Astrocyte (in vitro differentiated cells and primary cell): ENCODE data around the gene TBX4.

Experiments
- EZH2 ChIP-seq: IDR thresholded peaks from 2 replicates; pipeline ENCODE4 v1.6.1; 2012; ENCODE audit warnings: mild to moderate bottlenecking, low read length, inconsistent platforms; ENCODE audit not compliant: insufficient read depth
- TF ChIP-seq, protein P1 (sequence below): IDR thresholded peaks from 2 replicates; pipeline ENCODE4 v1.5.1; 2011; ENCODE audit warnings: low read depth, mild to moderate bottlenecking, inconsistent platforms, low read length, moderate library complexity; ENCODE audit not compliant: insufficient read depth

DNA sequence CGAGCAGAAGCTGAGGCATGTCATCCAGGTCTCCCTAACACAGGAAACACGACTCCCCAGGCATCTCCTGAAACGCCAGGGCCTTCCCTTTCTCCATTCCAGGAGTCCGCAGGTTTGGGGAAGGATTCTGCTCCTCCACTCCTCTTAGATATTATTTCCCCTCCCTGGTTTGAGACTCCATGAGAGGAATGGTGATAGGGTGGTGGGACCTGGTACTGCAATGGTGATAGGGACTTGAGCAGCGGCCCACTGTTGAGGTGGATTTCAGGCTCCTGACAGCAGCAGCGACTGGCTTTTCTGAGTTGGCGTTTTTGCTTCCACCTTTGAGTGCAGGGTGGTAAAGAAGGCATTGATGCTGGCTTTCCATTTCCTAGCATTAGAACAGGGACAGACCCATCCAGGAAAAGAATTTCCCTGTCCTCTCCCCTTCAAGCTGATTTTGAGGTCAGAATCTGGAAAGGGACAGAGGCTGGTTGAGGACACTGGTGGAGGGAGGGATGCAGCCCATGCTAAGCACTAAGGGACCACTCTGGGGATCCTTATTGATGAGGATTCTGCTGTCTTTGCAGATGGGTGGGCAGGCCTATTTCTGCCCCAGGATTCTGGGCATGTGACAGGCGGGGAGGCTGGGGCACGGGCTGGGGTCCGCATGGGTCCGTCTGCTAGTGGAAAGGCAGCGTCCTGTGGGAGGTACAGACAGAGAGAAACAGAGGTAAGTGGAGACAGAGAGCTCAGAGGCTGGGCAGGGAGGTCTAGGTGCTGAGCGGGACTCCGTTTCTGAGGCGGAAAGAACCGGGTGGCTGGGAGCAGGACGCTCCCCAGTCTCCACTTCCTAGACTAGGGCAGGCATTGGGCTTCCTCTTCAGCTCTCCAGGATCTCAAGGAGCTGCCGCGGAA lies 1.3 kb upstream of the TBX4 start:
- TF ChIP-seq, protein P1, sequence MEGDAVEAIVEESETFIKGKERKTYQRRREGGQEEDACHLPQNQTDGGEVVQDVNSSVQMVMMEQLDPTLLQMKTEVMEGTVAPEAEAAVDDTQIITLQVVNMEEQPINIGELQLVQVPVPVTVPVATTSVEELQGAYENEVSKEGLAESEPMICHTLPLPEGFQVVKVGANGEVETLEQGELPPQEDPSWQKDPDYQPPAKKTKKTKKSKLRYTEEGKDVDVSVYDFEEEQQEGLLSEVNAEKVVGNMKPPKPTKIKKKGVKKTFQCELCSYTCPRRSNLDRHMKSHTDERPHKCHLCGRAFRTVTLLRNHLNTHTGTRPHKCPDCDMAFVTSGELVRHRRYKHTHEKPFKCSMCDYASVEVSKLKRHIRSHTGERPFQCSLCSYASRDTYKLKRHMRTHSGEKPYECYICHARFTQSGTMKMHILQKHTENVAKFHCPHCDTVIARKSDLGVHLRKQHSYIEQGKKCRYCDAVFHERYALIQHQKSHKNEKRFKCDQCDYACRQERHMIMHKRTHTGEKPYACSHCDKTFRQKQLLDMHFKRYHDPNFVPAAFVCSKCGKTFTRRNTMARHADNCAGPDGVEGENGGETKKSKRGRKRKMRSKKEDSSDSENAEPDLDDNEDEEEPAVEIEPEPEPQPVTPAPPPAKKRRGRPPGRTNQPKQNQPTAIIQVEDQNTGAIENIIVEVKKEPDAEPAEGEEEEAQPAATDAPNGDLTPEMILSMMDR = no peak
- no peak for TF ChIP-seq EZH2
